Spleen (tissue), 7 donors: ENCODE results near the gene HIPK3.

ENCODE experiments used
- CTCF ChIP-seq, 11 experiments: fragments of 200-600 bp in 7 of 11; fragments of 450-650 bp in 4 of 11; sonication (generic) in 4 of 11; IDR thresholded peaks in 8 of 11; conservative IDR thresholded peaks in 3 of 11; 1 replicate in 7 of 11; 2 replicates in 4 of 11; pipeline versions ENCODE4 v1.4.0 to v1.8.0; 2016 to 2021; ENCODE audit warnings: antibody characterized with exemption in 11 of 11, inconsistent platforms in 4 of 11, mild to moderate bottlenecking in 1 of 11
- POLR2A ChIP-seq, 3 donors: fragments of 450-650 bp; IDR thresholded peaks; one replicate each; pipeline ENCODE4 v1.5.1; 2017; ENCODE audit warnings: antibody characterized with exemption in 3 of 3, mild to moderate bottlenecking in 1 of 3
- donor health status: DM: no; HTN: no; CAD: no; lungs with moderate emphysema.
- donor health status: DM: no; HTN: no; CAD: no.
- donor health status: DM: no; HTN: no; CAD: no.

- no peak for TF ChIP-seq CTCF (IDR thresholded peaks at IDR 0.05 in 8 of 11, conservative IDR thresholded peaks at IDR 0.05 in 3 of 11)
- TF ChIP-seq POLR2A (IDR thresholded peaks at IDR 0.05), result no peak
These were observed 60.5 kb downstream of the HIPK3 start for GRCh38 chr11:33317662-33318061.
